NCI-H524 (cell line): ENCODE data around the gene ATG9B.
A peak's percentile ranks its signal among the peaks of the same experiment; 100 is the strongest.

Experiments
- DNase-seq, 2 experiments: peaks; one replicate each; lab custom pipeline; 2025; lab: John Stamatoyannopoulos, UW

The ATG9B gene

DNA sequence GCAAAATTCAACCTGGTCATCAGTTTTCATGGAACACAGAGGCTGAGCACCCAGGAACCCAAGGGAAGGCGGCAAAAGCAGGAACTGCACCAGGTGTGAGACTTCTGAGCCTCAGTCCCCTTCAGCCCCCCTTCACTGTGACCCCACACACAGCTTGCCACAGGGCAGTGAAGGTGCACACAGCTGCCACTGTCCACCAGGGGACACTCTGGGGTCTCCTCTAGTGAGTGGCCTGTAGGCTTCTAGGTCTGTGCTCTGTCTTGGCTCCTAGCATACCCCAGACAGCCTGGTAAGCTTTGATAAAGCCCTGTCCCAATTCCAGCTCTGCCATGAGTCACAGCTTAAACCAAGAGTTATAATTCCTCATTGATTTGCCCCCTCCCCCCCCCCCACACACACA, 58.3 kb downstream of the ATG9B start:
- peak in 1 of 2 experiments; percentile 58 for DNase-seq

DNA sequence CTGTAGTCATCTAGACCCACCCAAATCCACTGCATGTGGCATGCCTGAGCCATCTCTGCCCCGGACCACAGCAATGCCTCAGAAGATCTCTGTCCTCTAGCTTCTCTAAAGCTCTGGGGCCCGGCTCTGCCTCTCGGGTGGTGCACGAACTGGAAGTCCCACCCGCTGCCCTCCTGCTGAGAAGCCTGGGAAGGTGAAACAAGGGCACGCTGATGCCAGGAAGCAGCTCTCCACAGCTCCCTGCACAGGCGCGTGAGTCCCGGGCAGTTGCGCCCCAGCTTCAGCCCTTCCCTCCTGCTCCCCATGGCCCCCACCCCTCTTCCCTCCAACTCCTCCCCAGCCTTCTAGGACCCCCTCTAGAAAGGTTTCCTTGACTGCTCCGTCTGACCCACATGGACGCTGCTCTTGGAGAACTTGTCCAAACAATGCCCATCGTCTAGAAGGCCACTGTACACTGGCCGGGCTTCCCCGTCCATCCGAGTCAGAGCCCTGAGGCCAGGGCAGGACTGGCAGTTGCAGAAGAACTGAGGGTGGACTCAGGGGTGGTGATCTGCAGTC, 58.9 kb downstream of the ATG9B start:
- DNase-seq, result no peak
